ENCODE data around the gene RARB.

DNA sequence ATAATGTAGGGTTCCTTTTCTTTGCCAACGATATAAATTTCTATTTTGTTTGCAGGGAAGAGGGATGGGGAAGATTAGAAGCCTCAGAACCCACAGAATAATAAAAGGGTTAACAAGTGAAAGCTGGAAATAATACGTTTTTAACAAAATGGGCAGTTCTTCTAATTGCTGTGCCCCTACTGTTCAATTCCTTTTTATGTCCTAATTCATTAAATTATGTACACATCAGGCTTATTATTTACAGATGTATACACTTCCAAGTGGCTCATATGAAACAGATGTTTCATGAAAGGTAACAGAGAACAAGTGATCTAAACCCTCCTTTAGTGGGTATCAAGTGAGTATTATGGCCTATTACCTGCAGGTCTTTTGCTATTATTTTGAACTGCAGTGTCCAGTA, 16.2 kb downstream of the RARB start:
- TF ChIP-seq POLR2A (IDR thresholded peaks at IDR 0.05) (no peak), POLR2AphosphoS5 (IDR thresholded peaks at IDR 0.05) (no peak), EP300 (IDR thresholded peaks at IDR 0.05) (no peak)
- TF ChIP-seq, protein P1, sequence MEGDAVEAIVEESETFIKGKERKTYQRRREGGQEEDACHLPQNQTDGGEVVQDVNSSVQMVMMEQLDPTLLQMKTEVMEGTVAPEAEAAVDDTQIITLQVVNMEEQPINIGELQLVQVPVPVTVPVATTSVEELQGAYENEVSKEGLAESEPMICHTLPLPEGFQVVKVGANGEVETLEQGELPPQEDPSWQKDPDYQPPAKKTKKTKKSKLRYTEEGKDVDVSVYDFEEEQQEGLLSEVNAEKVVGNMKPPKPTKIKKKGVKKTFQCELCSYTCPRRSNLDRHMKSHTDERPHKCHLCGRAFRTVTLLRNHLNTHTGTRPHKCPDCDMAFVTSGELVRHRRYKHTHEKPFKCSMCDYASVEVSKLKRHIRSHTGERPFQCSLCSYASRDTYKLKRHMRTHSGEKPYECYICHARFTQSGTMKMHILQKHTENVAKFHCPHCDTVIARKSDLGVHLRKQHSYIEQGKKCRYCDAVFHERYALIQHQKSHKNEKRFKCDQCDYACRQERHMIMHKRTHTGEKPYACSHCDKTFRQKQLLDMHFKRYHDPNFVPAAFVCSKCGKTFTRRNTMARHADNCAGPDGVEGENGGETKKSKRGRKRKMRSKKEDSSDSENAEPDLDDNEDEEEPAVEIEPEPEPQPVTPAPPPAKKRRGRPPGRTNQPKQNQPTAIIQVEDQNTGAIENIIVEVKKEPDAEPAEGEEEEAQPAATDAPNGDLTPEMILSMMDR (IDR thresholded peaks at IDR 0.05): no peak
